HepG2 (cell line): ENCODE data around the gene FKBP9. TPM values are rescaled to one million over a fixed set of nuclear protein-coding genes. Genes with fewer than 3 reads are reported as not detected.
"Not testable (repeated sequence)": the region's sequence is repeated elsewhere in the genome, so short reads cannot be mapped to it uniquely, and the experiment has no call there.

ENCODE experiments used
- ATAC-seq: fragments of 200-7000 bp; cut with Tn5 transposase; 3 replicates; pipeline ENCODE4 v1.9.1; 2020; ENCODE audit warnings: mild to moderate bottlenecking, moderate library complexity
- BruUV-seq: library from RNA; stranded (reverse); fragments of 400-500 nt; replicated peaks from 2 replicates; lab custom pipeline; 2021; lab: Mats Ljungman, UMichigan
- CTCF ChIA-PET: fragments of 300-600 bp; formaldehyde crosslinking; extraction: SDS; loops from one replicate; lab custom pipeline; 2021; ENCODE audit warnings: low total read pairs, inconsistent platforms, low intra/inter-chr PET ratio; lab: Yijun Ruan, JAX
- POLR2A ChIA-PET: fragments of 350-600 bp; sonication (Branson Sonifier 250); formaldehyde crosslinking; loops from one replicate; lab custom pipeline; 2020; ENCODE audit warnings: antibody characterized with exemption, inconsistent platforms; lab: Yijun Ruan, JAX
- DNase-seq: peaks from one replicate; pipeline ENCODE4 v3.0.0-alpha.2; 2015; ENCODE audit warnings: low spot score
- FAIRE-seq: peaks from 3 replicates; lab custom pipeline; 2011; peaks lifted over from hg19 to GRCh38; lab: Jason Lieb, UNC
- H2AFZ ChIP-seq: one replicate; pipeline ENCODE4 v1.6.1; 2011; ENCODE audit warnings: low read length, inconsistent platforms
- H3K27ac ChIP-seq: fragments of 300-600 bp; 3 replicates; pipeline ENCODE4 v1.8.0; 2011; ENCODE audit warnings: mixed run types, mild to moderate bottlenecking, mixed read lengths, low read length, inconsistent platforms; ENCODE audit not compliant: insufficient read depth; ENCODE audit errors: extremely low read length
- H3K27me3 ChIP-seq, 2 experiments: fragments of 200-600 bp in 1 of 2; 2 replicates in 1 of 2; 3 replicates in 1 of 2; pipeline versions ENCODE4 v1.6.0 to v1.8.0; 2011; ENCODE audit warnings: low read length in 2 of 2, mild to moderate bottlenecking in 2 of 2, moderate library complexity in 2 of 2, inconsistent platforms in 1 of 2; ENCODE audit not compliant: insufficient read depth in 2 of 2, control insufficient read depth in 1 of 2
- H3K36me3 ChIP-seq, 2 experiments: fragments of 200-600 bp in 1 of 2; replicated peaks in 1 of 2; 2 replicates in 1 of 2; 3 replicates in 1 of 2; pipeline versions ENCODE4 v1.5.1 to v1.8.0; 2011; ENCODE audit warnings: low read length in 2 of 2, inconsistent platforms in 1 of 2; ENCODE audit not compliant: insufficient read depth in 2 of 2, control insufficient read depth in 1 of 2
- H3K4me1 ChIP-seq: 2 replicates; pipeline ENCODE4 v1.5.1; 2012; ENCODE audit warnings: low read length, inconsistent platforms; ENCODE audit not compliant: insufficient read depth
- H3K4me2 ChIP-seq: 2 replicates; pipeline ENCODE4 v1.6.0; 2011; ENCODE audit warnings: low read depth, low read length, inconsistent platforms
- H3K4me3 ChIP-seq, 3 experiments: fragments of 200-600 bp in 1 of 3; sonication (generic), shearing (Covaris generic) in 1 of 3; replicated peaks in 1 of 3; 2 replicates each; pipeline ENCODE4 v1.5.1; 2011 to 2016; ENCODE audit warnings: low read length in 3 of 3, inconsistent platforms in 2 of 3, low read depth in 2 of 3, mild to moderate bottlenecking in 2 of 3, control low read depth in 1 of 3, mixed read lengths in 1 of 3; ENCODE audit not compliant: insufficient read depth in 1 of 3
- H3K79me2 ChIP-seq: one replicate; pipeline ENCODE4 v1.6.1; 2011; ENCODE audit warnings: low read length, inconsistent platforms; ENCODE audit not compliant: insufficient read depth
- H3K9ac ChIP-seq: 2 replicates; pipeline ENCODE4 v1.6.0; 2011; ENCODE audit warnings: mild to moderate bottlenecking, low read depth, low read length, inconsistent platforms; ENCODE audit not compliant: insufficient read depth
- H3K9me3 ChIP-seq: 2 replicates; pipeline ENCODE4 v1.5.1; 2012; ENCODE audit warnings: mild to moderate bottlenecking, low read length
- H4K20me1 ChIP-seq: 2 replicates; pipeline ENCODE4 v1.6.0; 2011; ENCODE audit warnings: inconsistent platforms, mild to moderate bottlenecking, low read length, moderate library complexity; ENCODE audit not compliant: insufficient read depth
- ATF1 ChIP-seq: IDR thresholded peaks from 2 replicates; pipeline ENCODE4 v1.6.1; 2016; ENCODE audit warnings: mild to moderate bottlenecking, control low read depth
- BCL6 ChIP-seq: IDR thresholded peaks from 2 replicates; pipeline ENCODE4 v1.6.1; 2016; ENCODE audit warnings: missing genetic modification reagents, missing compliant biosample characterization
- FOSL1 ChIP-seq: sonication (generic); formaldehyde crosslinking; IDR thresholded peaks from 2 replicates; pipeline ENCODE4 v1.9.0; 2021; ENCODE audit warnings: missing genetic modification reagents, borderline replicate concordance
- KDM2A ChIP-seq: sonication (generic); formaldehyde crosslinking; IDR thresholded peaks from 2 replicates; pipeline ENCODE4 v1.4.0; 2020; ENCODE audit warnings: low read depth, missing genetic modification reagents, borderline replicate concordance
- NFIC ChIP-seq: IDR thresholded peaks from 2 replicates; pipeline ENCODE4 v1.6.1; 2012; ENCODE audit warnings: mild to moderate bottlenecking, low read length, inconsistent platforms
- PAX8 ChIP-seq: sonication (generic); formaldehyde crosslinking; IDR thresholded peaks from 2 replicates; pipeline ENCODE4 v1.8.0; 2022; ENCODE audit warnings: mild to moderate bottlenecking, missing genetic modification reagents, borderline replicate concordance
- SMARCE1 ChIP-seq: fragments of 450-650 bp; IDR thresholded peaks from 2 replicates; pipeline ENCODE4 v1.6.1; 2017; ENCODE audit warnings: borderline replicate concordance
- TGIF2 ChIP-seq: IDR thresholded peaks from 2 replicates; pipeline ENCODE4 v1.6.1; 2016; ENCODE audit warnings: control low read depth, missing compliant biosample characterization
- ZNF253 ChIP-seq: sonication (generic); formaldehyde crosslinking; IDR thresholded peaks from 2 replicates; pipeline ENCODE4 v1.8.0; 2022; ENCODE audit warnings: mild to moderate bottlenecking, missing genetic modification reagents, borderline replicate concordance
- ZNF549 ChIP-seq: sonication (generic); formaldehyde crosslinking; IDR thresholded peaks from 2 replicates; pipeline ENCODE4 v1.5.0; 2020; ENCODE audit warnings: missing genetic modification reagents
- ZNF563 ChIP-seq: sonication (generic); formaldehyde crosslinking; IDR thresholded peaks from 2 replicates; pipeline ENCODE4 v1.8.0; 2022; ENCODE audit warnings: mild to moderate bottlenecking, moderate library complexity, missing genetic modification reagents
- ZNF772 ChIP-seq: sonication (generic); formaldehyde crosslinking; IDR thresholded peaks from 2 replicates; pipeline ENCODE4 v1.5.0; 2020; ENCODE audit warnings: mild to moderate bottlenecking, missing genetic modification reagents
- WGBS: methylation state at CpG from one replicate; pipeline ENCODE4 v1.1.6; 2017; ENCODE audit warnings: low lambda C conversion rate; 5-methylcytosine and 5-hydroxymethylcytosine counted together
- in situ Hi-C: cut with HindIII; loops from 2 replicates; pipeline ENCODE4 v1.10.0; 2017; ENCODE audit warnings: low pct_unique_long_range_greater_than_20kb; ENCODE audit not compliant: extremely low pct_ligation_motif_present
- intact Hi-C: fragments of 100-400 bp; cut with micrococcal nuclease; formaldehyde crosslinking; loops from one replicate; pipeline ENCODE4 v1.10.0; 2022; ENCODE audit not compliant: unreplicated experiment
- polyA plus RNA-seq, 8 experiments: library from polyadenylated mRNA; depleted of rRNA in 3 of 8; stranded (reverse) in 7 of 8; unstranded in 1 of 8; fragments of >200 nt; fragmentation: Illumina TruSeq in 4 of 8; extraction: Trizol in 4 of 8; gene quantifications; 2 replicates each; pipeline versions ENCODE4 v1.2.1 to v1.2.3, GENCODE V29; 2011 to 2016; ENCODE audit warnings: low read depth in 4 of 8, missing spikeins in 1 of 8, mixed read lengths in 1 of 8; ENCODE audit not compliant: insufficient read depth in 1 of 8
- total RNA-seq, 5 experiments: library from RNA; depleted of rRNA; stranded (reverse); fragments of >200 nt; fragmentation: Illumina TruSeq; extraction: Trizol; gene quantifications; 2 replicates each; pipeline ENCODE4 v1.2.3, GENCODE V29; 2016; ENCODE audit warnings: low read depth in 1 of 5
- TF ChIP-seq, protein P1 (sequence below): sonication (generic); formaldehyde crosslinking; IDR thresholded peaks from 2 replicates; pipeline ENCODE4 v1.5.1; 2020; ENCODE audit warnings: missing genetic modification reagents, mild to moderate bottlenecking, borderline replicate concordance
- TF ChIP-seq, protein P2 (sequence below), 2 experiments: fragments of 450-650 bp in 1 of 2; sonication (generic) in 1 of 2; formaldehyde crosslinking; IDR thresholded peaks; 2 replicates each; pipeline versions ENCODE4 v1.5.0 to v1.8.0; 2020 to 2022; ENCODE audit warnings: mild to moderate bottlenecking in 1 of 2, missing genetic modification reagents in 1 of 2

FKBP9 gene
- total and polyA plus RNA-seq, 2 of the 13 experiments (the other 11 are each of a cell fraction or from before 2014, with no cell fraction given), result 34.0 to 41.5 TPM

DNA sequence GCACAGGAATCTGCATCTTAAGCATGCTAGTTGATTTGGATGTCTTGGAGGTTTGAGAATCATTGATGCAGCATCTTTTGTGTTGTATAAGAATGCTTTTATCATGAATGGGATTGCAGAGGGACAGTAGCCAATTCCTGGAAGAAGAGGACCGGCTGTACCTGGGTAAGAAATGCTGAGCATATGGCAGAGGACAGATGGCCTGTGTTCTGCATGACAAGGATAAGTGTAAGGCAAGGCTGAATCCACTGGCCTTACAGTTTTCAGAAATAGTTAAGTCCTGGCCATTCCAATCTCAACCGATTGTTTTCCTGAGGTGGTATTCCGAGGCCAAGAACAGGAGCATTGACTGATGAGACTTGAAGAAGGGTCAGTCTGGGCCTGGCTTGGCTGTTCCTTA, 41.2 kb upstream of the FKBP9 start:
- peaks cover 6 to 23% of the 10 kb centered on the region in 2 experiments; a peak in 4 of 5 replicates for H3K36me3 ChIP-seq
- H3K4me2 ChIP-seq, result no peak overlapping the region
- 92% methylated on average over 3 of the region's 3 CpGs for WGBS
- no peak overlapping the region for H3K9ac ChIP-seq
- POLR2A ChIA-PET, result no interaction called here
- no TSS peak for BruUV-seq
- TF ChIP-seq ATF1 (CRISPR knock-in tag) (no peak), FOSL1 (no peak), BCL6 (CRISPR knock-in tag) (no peak), SMARCE1 (no peak), ZNF253 (no peak), ZNF563 (CRISPR knock-in tag) (no peak), NFIC (no peak), ZNF772 (CRISPR knock-in tag) (no peak), KDM2A (no peak), TGIF2 (CRISPR knock-in tag) (no peak), ZNF549 (CRISPR knock-in tag) (no peak), PAX8 (CRISPR knock-in tag) (no peak)
- TF ChIP-seq, protein P1, sequence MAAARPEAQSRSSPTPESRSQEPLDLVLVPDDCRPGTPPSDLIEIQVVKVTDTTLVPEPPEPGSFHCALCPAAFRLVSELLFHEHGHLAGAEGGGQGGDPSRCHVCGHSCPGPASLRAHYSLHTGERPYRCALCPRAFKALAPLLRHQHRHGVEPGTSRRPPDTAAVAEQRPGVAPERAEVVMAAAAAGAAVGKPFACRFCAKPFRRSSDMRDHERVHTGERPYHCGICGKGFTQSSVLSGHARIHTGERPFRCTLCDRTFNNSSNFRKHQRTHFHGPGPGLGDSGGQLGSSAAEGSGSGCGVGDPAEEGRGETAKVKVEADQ (CRISPR knock-in tag), result no peak
- TF ChIP-seq, protein P2, sequence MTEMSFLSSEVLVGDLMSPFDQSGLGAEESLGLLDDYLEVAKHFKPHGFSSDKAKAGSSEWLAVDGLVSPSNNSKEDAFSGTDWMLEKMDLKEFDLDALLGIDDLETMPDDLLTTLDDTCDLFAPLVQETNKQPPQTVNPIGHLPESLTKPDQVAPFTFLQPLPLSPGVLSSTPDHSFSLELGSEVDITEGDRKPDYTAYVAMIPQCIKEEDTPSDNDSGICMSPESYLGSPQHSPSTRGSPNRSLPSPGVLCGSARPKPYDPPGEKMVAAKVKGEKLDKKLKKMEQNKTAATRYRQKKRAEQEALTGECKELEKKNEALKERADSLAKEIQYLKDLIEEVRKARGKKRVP (CRISPR knock-in tag; IDR thresholded peaks at IDR 0.05), result no peak
- no peaks in the 10 kb centered on the region for H3K79me2 ChIP-seq
- H3K27me3 ChIP-seq, result no peaks in the 10 kb centered on the region
- no peak overlapping the region for H3K4me3 ChIP-seq
- H3K4me1 ChIP-seq, result no peaks in the 10 kb centered on the region
- H3K27ac ChIP-seq, result no peak overlapping the region
- CTCF ChIA-PET, result no interaction called here
- in situ Hi-C loops, result no loop called here
- H2AFZ ChIP-seq, result no peak overlapping the region
- no peak for DNase-seq
- no peak for ATAC-seq
- intact Hi-C loops, result no loop called here
- H3K9me3 ChIP-seq, result no peaks in the 10 kb centered on the region
- H4K20me1 ChIP-seq, result no peaks in the 10 kb centered on the region
- FAIRE-seq, result no peak

DNA sequence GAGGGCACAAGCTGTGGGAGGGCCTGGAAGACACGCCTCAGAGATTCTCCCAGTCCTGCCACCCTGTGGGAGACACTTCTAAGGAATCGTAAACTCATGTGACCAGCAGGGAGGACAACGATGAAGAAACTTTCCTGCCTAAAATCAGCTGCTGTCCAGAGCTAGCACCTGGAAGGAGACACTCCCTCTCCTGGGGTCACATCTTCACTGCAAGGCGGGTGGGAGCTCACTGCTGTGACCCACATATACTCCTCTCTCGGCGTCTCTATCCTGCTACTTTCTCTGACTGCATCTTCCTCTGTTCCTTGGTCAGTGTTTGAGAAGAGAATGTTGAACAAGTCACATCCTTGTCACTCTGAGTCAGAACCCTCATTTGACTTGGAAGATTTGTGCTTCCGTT, 40.2 kb upstream of the FKBP9 start:
- H3K79me2 ChIP-seq, intact Hi-C loops, H3K4me1 ChIP-seq, CTCF ChIA-PET, H4K20me1 ChIP-seq, H2AFZ ChIP-seq, H3K4me3 ChIP-seq, H3K4me2 ChIP-seq, H3K27ac ChIP-seq, BruUV-seq, in situ Hi-C loops, H3K9me3 ChIP-seq, DNase-seq, H3K27me3 ChIP-seq, H3K9ac ChIP-seq, POLR2A ChIA-PET: not testable (repeated sequence)
- peak; percentile 28; the same call in 1 of the 3 replicates for ATAC-seq
- peak; percentile 50 for FAIRE-seq
- 82% methylated on average over 1 of the region's 7 CpGs for WGBS
- peaks cover 6 to 33% of the 10 kb centered on the region in 2 experiments; a peak in 4 of 5 replicates for H3K36me3 ChIP-seq
